Right ventricle myocardium superior (tissue), 1 donor: ENCODE results near the gene FAM219B. TPM values are rescaled to one million over a fixed set of nuclear protein-coding genes. Genes with fewer than 3 reads are reported as not detected.
"Not testable (repeated sequence)": the region's sequence is repeated elsewhere in the genome, so short reads cannot be mapped to it uniquely, and the experiment has no call there.

Experiments
- ATAC-seq: fragments of 200-7000 bp; cut with Tn5 transposase; one replicate; pipeline ENCODE4 v1.9.1; 2020; ENCODE audit warnings: mild to moderate bottlenecking; ENCODE audit not compliant: poor library complexity
- DNase-seq: peaks from one replicate; pipeline ENCODE4 v3.0.0-alpha.2; 2020
- intact Hi-C: fragments of 100-400 bp; cut with DNase I; formaldehyde crosslinking; loops from one replicate; pipeline ENCODE4 v1.11.2; 2022
- total RNA-seq: library from RNA; stranded (reverse); fragmentation: NEBNext Ultra II Directional; extraction: Animal tissue kit (Norgen Biotek cat#: 25700); gene quantifications from one replicate; pipeline ENCODE4 v1.2.1, GENCODE V29; 2021
- donor health status: DM: no; HTN: yes; CAD: no; lungs with severe emphysema.

FAM219B gene
- total RNA-seq, 1 donor from 2014 or later: 115 TPM

- no peak for DNase-seq
- ATAC-seq: peak; percentile 76
Observed at GRCh38 chr15:74907163-74907870, 666 bp upstream of the FAM219B start.

DNA sequence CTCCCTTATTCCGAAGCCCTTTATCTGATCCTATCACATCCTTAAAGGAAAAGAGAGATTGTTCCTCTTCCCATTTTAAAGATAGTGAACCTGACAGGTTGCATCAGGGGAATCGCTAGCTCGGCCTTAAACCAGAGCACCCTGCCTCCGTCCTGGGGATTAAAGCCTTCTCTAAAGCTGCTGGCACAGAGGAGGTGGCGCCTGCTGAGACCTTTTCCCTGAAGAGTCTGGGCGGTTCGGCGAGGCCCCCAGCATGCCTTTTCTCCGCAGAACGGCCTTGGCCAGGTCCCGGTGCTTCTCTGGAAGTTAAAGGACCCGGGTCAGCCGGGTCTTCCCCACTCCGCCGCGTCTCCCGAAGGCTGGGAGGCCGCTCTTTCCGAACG lies 593 bp downstream of the FAM219B start:
- DNase-seq (no peak), ATAC-seq (peak; percentile 30)
- intact Hi-C loops: no loop called here

More at GRCh38 chr15:74907163-74907870, 666 bp upstream of the FAM219B start:
- intact Hi-C loops: no loop called here

DNA sequence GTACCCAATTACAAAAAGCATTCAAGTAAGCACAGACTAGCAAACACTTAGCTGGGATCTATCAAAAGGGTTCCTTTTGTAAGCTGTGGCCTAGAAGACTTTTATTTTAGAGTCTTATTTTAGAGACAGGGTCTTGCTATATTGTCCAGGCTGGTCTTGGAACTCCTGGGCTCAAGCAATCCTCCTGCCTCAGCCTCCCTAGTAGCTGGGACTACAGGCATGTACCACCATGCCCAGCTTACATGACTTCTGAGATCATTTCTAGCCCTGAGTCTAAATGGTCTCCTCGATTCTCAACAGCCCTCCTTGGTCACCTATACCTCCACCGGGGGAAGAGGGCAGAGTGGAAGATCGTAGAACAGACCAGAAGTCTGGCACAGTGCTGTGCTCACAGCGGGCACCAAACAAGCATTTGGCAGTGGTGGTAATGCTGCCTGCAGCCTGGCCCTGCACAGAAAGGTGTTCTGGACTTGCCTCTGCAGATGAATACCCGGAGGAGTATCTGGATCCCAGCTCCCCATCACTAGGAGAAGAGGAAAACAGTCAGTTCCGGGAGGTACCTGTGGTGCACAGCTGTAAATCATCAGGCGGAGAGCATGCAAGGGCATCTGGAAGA lies 2.4 kb downstream of the FAM219B start:
- intact Hi-C loops: loop anchor here (5.0 kb wide), 1 partner anchor 62 kb away; the partner anchor contains the start of gene ULK3
- ATAC-seq: no peak
- DNase-seq: no peak

GRCh38 chr15:74903676-74904075 lies 3.0 kb downstream of the FAM219B start:
- DNase-seq (no peak), ATAC-seq (no peak)
- intact Hi-C loops: loop anchor here (5.0 kb wide), 1 partner anchor 61 kb away; the partner anchor contains the start of gene ULK3

DNA sequence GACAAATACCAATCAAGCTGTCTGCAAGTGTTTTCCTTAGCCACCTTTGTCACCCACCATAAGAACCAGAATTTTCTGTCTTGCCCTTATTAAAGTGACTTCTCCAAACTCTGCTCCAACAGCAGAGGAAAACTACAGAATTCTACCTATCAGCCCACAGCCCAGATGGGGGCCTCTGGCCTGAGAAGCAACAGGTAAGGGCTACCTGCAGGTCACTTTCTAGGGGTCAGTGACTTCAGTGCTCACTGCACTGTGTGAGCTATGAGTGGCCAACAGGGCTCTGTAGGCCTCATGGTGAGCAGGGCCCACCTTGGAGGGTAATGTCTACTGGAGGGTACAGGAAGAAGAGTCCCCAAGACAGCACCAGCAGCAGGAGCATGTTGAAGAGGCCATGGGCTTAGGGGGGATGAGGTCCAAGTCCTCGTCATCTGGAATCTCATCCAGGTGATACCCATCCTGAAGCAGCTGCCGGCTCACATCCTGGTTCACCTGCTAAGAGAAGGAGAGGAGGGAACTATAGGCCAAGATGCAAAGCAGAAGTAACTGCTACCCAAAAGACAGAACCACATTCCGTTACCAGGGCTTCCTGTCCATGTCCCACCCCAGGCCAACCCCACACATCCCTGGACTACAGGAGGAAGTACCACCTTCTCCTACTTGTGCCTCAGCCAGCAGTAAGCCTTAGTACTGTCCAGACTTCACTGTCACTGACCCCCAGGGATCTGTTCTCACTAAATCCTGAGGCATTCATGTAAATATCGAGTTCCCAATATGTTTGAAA lies 4.2 kb downstream of the FAM219B start:
- DNase-seq (no peak), ATAC-seq (no peak)
- intact Hi-C loops: loop anchor here (5.0 kb wide), 1 partner anchor 60 kb away; the partner anchor contains the start of gene ULK3

GRCh38 chr15:74901612-74902063 lies 5.0 kb downstream of the FAM219B start:
- ATAC-seq (peak; percentile 23), DNase-seq (peak; percentile 51)
- intact Hi-C loops: loop anchor here (5.0 kb wide), 1 partner anchor 59 kb away; the partner anchor contains the start of gene ULK3

GRCh38 chr15:74897300-74897701 lies 9.3 kb downstream of the FAM219B start:
- intact Hi-C loops: loop anchor here (10.0 kb wide), 1 partner anchor 122 kb away; no protein-coding TSS in a partner anchor
- DNase-seq (no peak), ATAC-seq (peak; percentile 46)

GRCh38 chr15:74896316-74896715 lies 10.3 kb downstream of the FAM219B start:
- ATAC-seq (no peak), DNase-seq (no peak)
- intact Hi-C loops: loop anchor here (10.0 kb wide), 1 partner anchor 122 kb away; no protein-coding TSS in a partner anchor

DNA sequence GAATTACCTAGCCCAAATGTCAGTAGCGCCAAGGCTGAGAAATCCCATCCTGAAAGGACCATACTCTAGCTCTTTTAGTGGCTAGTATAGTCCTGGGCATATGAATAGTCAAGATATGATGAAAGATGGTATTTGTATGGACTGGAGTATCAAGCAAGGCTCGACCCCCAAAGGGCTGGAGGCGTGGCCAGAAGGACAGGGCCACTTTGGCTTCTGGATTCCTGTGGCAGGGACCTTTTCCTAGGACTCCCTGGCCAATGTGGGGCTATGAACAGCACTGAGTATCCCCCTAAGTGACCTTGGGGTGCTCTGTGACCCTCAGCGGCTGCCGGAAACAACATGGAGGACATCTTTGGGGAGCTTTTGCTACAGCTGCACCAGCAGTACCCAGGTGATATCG lies 10.8 kb downstream of the FAM219B start:
- DNase-seq: no peak
- intact Hi-C loops: loop anchor here (10.0 kb wide), 1 partner anchor 121 kb away; no protein-coding TSS in a partner anchor
- ATAC-seq: no peak

DNA sequence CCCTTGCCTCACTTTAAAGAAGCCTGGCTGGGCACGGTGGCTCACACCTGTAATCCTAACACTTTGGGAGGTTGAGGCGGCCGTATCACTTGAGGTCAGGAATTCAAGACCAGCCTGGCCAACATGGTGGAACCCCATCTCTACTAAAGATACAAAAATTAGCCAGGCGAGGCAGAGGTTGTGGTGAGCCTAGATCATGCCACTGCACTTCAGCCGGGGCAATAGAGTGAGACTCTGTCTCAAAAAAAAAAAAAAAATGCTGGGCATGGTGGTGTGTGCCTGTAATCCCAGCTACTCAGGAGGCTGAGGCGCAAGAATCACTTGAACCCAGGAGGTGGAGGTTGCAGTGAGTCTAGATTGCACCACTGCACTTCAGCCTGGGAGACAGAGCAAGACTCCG lies 12.3 kb downstream of the FAM219B start:
- intact Hi-C loops: loop anchor here (10.0 kb wide), 1 partner anchor 120 kb away; no protein-coding TSS in a partner anchor
- not testable (repeated sequence) for ATAC-seq, DNase-seq

- no peak for ATAC-seq
- no peak for DNase-seq
- intact Hi-C loops: loop anchor here (10.0 kb wide), 1 partner anchor 119 kb away; no protein-coding TSS in a partner anchor
Observed at GRCh38 chr15:74893627-74894026, 13.0 kb downstream of the FAM219B start.

- intact Hi-C loops: loop anchor here (10.0 kb wide), 1 partner anchor 118 kb away; no protein-coding TSS in a partner anchor
- ATAC-seq: no peak
- no peak for DNase-seq
Observed at GRCh38 chr15:74892931-74893330, 13.7 kb downstream of the FAM219B start.

DNA sequence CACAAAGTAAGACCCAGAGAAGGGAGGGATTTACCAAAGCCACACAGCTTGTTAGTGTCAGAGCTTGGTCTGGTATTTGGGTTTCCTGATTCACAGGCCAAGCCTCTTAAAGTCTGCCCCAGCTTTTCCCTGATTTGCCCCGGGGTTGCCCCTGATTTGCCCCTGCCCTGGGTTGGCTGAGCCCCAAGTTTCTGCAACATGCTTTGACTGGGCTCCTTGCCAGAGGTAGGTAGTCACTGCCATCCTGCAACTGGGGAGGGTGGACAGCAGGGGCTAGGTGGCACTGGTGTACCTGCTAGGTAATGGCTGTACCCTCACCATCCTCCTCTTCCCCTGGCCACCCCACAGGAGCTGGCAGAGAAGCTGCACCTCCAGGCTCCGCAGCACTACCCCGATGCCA lies 14.3 kb downstream of the FAM219B start:
- DNase-seq (peak; percentile 31), ATAC-seq (no peak)
- intact Hi-C loops: loop anchor here (10.0 kb wide), 1 partner anchor 118 kb away; no protein-coding TSS in a partner anchor

DNA sequence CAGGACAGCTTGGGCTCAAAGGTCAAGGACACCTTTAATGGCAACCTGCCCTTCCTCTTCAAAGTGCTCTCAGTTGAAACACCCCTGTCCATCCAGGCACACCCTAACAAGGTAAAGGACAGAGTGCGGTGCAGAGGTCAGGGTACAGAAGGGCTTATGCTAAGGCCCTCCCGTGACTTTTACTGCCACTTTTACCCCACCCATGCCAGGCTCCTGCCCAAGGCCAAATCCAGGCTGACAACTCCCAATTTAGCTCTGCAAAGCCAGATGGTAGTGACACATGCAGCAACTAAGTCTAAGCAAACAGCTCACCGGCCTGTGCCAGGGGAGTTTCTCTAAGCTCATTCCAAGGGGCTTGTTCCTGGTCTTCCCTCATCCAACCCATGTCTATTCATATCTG lies 15.2 kb downstream of the FAM219B start:
- DNase-seq (peak; percentile 30), ATAC-seq (peak; percentile 40)
- intact Hi-C loops: loop anchor here (10.0 kb wide), 1 partner anchor 117 kb away; no protein-coding TSS in a partner anchor

GRCh38 chr15:74890665-74890960 lies 16.0 kb downstream of the FAM219B start:
- intact Hi-C loops: loop anchor here (10.0 kb wide), 1 partner anchor 116 kb away; no protein-coding TSS in a partner anchor
- ATAC-seq: no peak

GRCh38 chr15:74889883-74890664 lies 16.6 kb downstream of the FAM219B start, which contains the start of gene MPI:
Gene MPI (plus strand): TSS chr15:74890042. CDS start chr15:74890074, 32 bp downstream.
- ATAC-seq: peak; percentile 96
- intact Hi-C loops: loop anchor here (10.0 kb wide), 1 partner anchor 115 kb away; no protein-coding TSS in a partner anchor

More at GRCh38 chr15:74890665-74890960, 16.0 kb downstream of the FAM219B start:
- DNase-seq: no peak

GRCh38 chr15:74889390-74889882 lies 17.2 kb downstream of the FAM219B start:
- peak; percentile 67 for DNase-seq
- intact Hi-C loops: no loop called here

More at GRCh38 chr15:74889883-74890664, 16.6 kb downstream of the FAM219B start, which contains the start of gene MPI:
- peak; percentile 93 for DNase-seq

More at GRCh38 chr15:74889390-74889882, 17.2 kb downstream of the FAM219B start:
- peak; percentile 58 for ATAC-seq
